ENCODE results near the gene NPVF.
A peak's percentile ranks its signal among the peaks of the same experiment; 100 is the strongest.

Gene NPVF

GRCh38 chr7:25228386-25228785 lies at the start of gene NPVF:
NPVF (minus strand) TSS chr7:25228486; CDS start chr7:25228439, 47 bp downstream.
- DNase-seq, result no peak

- DNase-seq, result no peak
Measured at GRCh38 chr7:25272265-25272664, 44.0 kb upstream of the NPVF start.

- DNase-seq, result no peak
Measured at GRCh38 chr7:25263337-25263736, 35.1 kb upstream of the NPVF start.

- no peak for DNase-seq
Measured at GRCh38 chr7:25262586-25262985, 34.3 kb upstream of the NPVF start.

GRCh38 chr7:25261545-25262140 lies 33.4 kb upstream of the NPVF start:
- no peak for DNase-seq

- DNase-seq, result no peak
Measured at GRCh38 chr7:25260862-25261494, 32.7 kb upstream of the NPVF start.

GRCh38 chr7:25259487-25260243 lies 31.4 kb upstream of the NPVF start:
- peak; percentile 60 to 69 for DNase-seq

- no peak for DNase-seq
Measured at GRCh38 chr7:25256333-25256819, 28.1 kb upstream of the NPVF start.

GRCh38 chr7:25255611-25256332 lies 27.5 kb upstream of the NPVF start:
- DNase-seq, result no peak

- no peak for DNase-seq
Measured at GRCh38 chr7:25254604-25255003, 26.3 kb upstream of the NPVF start.

GRCh38 chr7:25253714-25254113 lies 25.4 kb upstream of the NPVF start:
- no peak for DNase-seq

GRCh38 chr7:25250386-25250785 lies 22.1 kb upstream of the NPVF start:
- DNase-seq, result no peak

GRCh38 chr7:25249772-25250171 lies 21.5 kb upstream of the NPVF start:
- DNase-seq, result no peak

- no peak for DNase-seq
Measured at GRCh38 chr7:25246306-25246705, 18.0 kb upstream of the NPVF start.

- no peak for DNase-seq
Measured at GRCh38 chr7:25244254-25245033, 16.2 kb upstream of the NPVF start.

GRCh38 chr7:25242678-25243077 lies 14.4 kb upstream of the NPVF start:
- no peak for DNase-seq

- DNase-seq, result no peak
Measured at GRCh38 chr7:25240896-25241295, 12.6 kb upstream of the NPVF start.

GRCh38 chr7:25240340-25240739 lies 12.1 kb upstream of the NPVF start:
- DNase-seq, result no peak

GRCh38 chr7:25239888-25240287 lies 11.6 kb upstream of the NPVF start:
- no peak for DNase-seq

- DNase-seq, result no peak
Measured at GRCh38 chr7:25238066-25238725, 9.9 kb upstream of the NPVF start.

- no peak for DNase-seq
Measured at GRCh38 chr7:25235471-25235870, 7.2 kb upstream of the NPVF start.

- no peak for DNase-seq
Measured at GRCh38 chr7:25234336-25234735, 6.0 kb upstream of the NPVF start.
